Bronchial epithelial cell (primary cell): Measurements from ENCODE around the gene ONECUT1. TPM values are rescaled to one million over a fixed set of nuclear protein-coding genes. Genes with fewer than 3 reads are reported as not detected.

ENCODE experiments used
- DNase-seq: peaks from one replicate; pipeline ENCODE4 v3.0.0-alpha.2; 2010; ENCODE audit warnings: low read depth
- FAIRE-seq: peaks from 2 replicates; lab custom pipeline; 2011; peaks lifted over from hg19 to GRCh38; lab: Jason Lieb, UNC
- H3K27me3 ChIP-seq: 2 replicates; pipeline ENCODE4 v1.5.1; 2011; ENCODE audit warnings: low read length; ENCODE audit not compliant: control insufficient read depth, insufficient read depth
- H3K36me3 ChIP-seq: 2 replicates; pipeline ENCODE4 v1.5.1; 2011; ENCODE audit warnings: low read length; ENCODE audit not compliant: control insufficient read depth, insufficient read depth
- H3K4me3 ChIP-seq: 2 replicates; pipeline ENCODE4 v1.5.1; 2011; ENCODE audit warnings: mild to moderate bottlenecking, low read depth, low read length, control low read depth
- total RNA-seq: library from RNA; depleted of rRNA; stranded (reverse); fragments of >200 nt; gene quantifications from 2 replicates; pipeline ENCODE4 v1.2.1, GENCODE V29; 2014
- TF ChIP-seq, protein P1 (sequence below): IDR thresholded peaks from 2 replicates; pipeline ENCODE4 v1.5.1; 2011; ENCODE audit warnings: mild to moderate bottlenecking, moderate library complexity, low read length, control low read depth, inconsistent platforms; ENCODE audit not compliant: insufficient read depth, severe bottlenecking

The ONECUT1 gene
- total RNA-seq, 1 donor from 2014 or later = not detected

DNA sequence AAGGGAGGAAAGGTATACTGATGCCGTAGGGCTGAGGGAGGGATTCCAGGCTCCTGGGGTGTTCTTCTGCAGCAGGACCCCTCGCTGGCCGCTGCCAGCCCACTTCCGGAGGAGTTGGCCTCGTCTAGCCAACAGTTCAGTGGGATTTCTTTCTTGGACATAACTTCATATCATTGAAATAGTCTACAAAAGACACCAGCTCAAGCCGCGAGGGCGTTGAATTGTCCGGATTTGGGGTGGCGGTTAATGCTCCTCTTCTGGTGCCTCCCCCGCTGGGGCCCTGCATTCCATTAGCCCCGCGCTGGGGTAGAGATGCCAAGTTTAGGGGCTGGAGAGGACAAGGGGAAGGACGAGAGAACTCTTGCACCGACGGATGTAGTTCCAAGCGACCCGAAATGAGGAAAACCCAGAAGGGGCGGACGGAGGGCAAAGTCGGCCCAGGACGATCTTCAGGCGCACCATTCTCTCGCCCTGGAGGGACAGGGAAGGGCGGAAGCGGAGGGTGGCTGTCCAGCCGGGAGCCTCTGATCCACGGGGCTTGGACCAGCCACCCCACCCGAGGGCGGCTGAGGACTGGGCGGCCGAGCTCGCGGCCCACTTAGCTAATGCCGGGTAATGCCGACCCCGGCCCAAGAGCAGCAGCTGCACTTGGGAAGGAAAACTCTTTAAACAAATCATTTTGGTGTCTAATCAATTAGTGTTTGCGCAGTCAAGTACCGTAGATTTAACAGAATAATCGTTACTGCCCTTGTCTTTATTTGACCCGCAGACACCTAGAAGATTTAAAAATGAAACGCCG lies 4.7 kb upstream of the ONECUT1 start:
- FAIRE-seq (no peak), DNase-seq (no peak)
- Histone ChIP-seq H3K36me3 (no peaks in the 10 kb centered on the region), H3K4me3 (no peak overlapping the region), H3K27me3 (peaks cover 55% of the 10 kb centered on the region)
- TF ChIP-seq, protein P1, sequence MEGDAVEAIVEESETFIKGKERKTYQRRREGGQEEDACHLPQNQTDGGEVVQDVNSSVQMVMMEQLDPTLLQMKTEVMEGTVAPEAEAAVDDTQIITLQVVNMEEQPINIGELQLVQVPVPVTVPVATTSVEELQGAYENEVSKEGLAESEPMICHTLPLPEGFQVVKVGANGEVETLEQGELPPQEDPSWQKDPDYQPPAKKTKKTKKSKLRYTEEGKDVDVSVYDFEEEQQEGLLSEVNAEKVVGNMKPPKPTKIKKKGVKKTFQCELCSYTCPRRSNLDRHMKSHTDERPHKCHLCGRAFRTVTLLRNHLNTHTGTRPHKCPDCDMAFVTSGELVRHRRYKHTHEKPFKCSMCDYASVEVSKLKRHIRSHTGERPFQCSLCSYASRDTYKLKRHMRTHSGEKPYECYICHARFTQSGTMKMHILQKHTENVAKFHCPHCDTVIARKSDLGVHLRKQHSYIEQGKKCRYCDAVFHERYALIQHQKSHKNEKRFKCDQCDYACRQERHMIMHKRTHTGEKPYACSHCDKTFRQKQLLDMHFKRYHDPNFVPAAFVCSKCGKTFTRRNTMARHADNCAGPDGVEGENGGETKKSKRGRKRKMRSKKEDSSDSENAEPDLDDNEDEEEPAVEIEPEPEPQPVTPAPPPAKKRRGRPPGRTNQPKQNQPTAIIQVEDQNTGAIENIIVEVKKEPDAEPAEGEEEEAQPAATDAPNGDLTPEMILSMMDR = no peak

GRCh38 chr15:52791776-52792175 lies 1.6 kb upstream of the ONECUT1 start:
- Histone ChIP-seq H3K4me3 (no peak overlapping the region), H3K27me3 (peaks cover 62% of the 10 kb centered on the region), H3K36me3 (no peaks in the 10 kb centered on the region)
- TF ChIP-seq, protein P1 = no peak
- no peak for DNase-seq
- FAIRE-seq = no peak

DNA sequence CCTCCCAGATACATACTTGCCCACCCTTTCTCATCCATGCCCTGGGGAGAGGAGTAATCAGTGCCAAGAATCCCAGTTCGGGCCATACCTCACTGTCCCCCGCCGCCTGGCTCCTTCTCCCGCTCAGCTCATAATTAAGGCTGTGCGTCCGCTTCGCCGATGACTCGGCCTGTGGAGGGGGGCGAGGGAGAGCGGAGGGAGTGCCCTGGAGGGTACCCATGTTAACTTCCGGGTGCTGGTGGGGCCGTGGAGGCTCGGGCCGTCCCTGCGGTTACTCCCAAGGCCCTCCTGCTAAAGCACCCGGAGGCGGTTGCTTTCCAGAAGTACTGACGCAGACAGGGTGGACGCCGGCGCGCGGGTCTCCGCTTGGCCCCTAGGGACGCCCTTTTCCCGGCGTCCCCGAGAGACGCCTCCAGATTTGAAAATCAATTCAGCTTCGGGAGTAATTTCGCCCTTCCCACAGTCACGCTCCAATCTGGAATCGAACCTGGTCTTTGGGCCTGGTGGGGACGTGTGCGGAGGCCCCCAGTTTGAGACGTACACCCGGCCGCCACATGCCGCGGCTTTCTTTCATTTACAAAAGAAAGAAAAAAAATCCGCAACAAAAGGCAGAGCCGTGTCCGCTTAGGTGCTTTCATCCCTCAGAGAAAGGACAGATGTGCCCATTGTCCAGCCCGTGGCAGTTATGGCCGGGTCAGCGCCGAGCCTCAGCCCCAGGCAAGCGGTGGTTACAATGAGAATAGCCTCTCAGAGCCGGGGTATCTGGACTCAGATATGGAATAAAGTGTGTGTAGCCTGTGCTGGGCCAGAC lies 1.0 kb upstream of the ONECUT1 start:
- Histone ChIP-seq H3K4me3 (peak overlapping the region; percentile 37), H3K27me3 (peaks cover 64% of the 10 kb centered on the region), H3K36me3 (no peaks in the 10 kb centered on the region)
- FAIRE-seq = no peak
- DNase-seq = no peak
- TF ChIP-seq, protein P1 = no peak

- DNase-seq = no peak
- Histone ChIP-seq H3K27me3 (peaks cover 64% of the 10 kb centered on the region), H3K36me3 (no peaks in the 10 kb centered on the region), H3K4me3 (peak overlapping the region; percentile 37)
- FAIRE-seq = no peak
- TF ChIP-seq, protein P1 = no peak
Observed at GRCh38 chr15:52789601-52790168, 451 bp downstream of the ONECUT1 start.

GRCh38 chr15:52789008-52789600 lies 1.0 kb downstream of the ONECUT1 start:
- H3K4me3 ChIP-seq = no peak overlapping the region
- H3K36me3 ChIP-seq = no peaks in the 10 kb centered on the region
- DNase-seq (no peak), FAIRE-seq (no peak)
- H3K27me3 ChIP-seq = peaks cover 64% of the 10 kb centered on the region
- TF ChIP-seq, protein P1 = no peak
